ENCODE data around the gene PDPK1. TPM values are rescaled to one million over a fixed set of nuclear protein-coding genes. Genes with fewer than 3 reads are reported as not detected.

The PDPK1 gene
- total RNA-seq, 1 experiment from 2014 or later, result 57.4 TPM

GRCh38 chr16:2497116-2497630 is 40.6 kb upstream of the PDPK1 start:
- TF ChIP-seq CTCF (IDR thresholded peaks at IDR 0.05; ENCODE audit: unreplicated experiment), result no peak
- peaks cover 5% of the 10 kb centered on the region for H3K36me3 Mint-ChIP-seq (ENCODE audit: insufficient read depth, unreplicated experiment)
- H3K4me1 Mint-ChIP-seq (ENCODE audit: low read depth, unreplicated experiment), result no peaks in the 10 kb centered on the region
- intact Hi-C loops (cut with micrococcal nuclease; ENCODE audit: unreplicated experiment), result no loop called here
- CTCF ChIA-PET, result no interaction called here
- H3K9me3 Mint-ChIP-seq (ENCODE audit: low read depth, unreplicated experiment), result no peaks in the 10 kb centered on the region
- BruUV-seq (replicated peaks), result no TSS peak
- no peak for DNase-seq
- H3K27me3 Mint-ChIP-seq (ENCODE audit: unreplicated experiment), result no peaks in the 10 kb centered on the region
- no peak overlapping the region for H3K27ac Mint-ChIP-seq (ENCODE audit: unreplicated experiment)
- H3K4me3 Mint-ChIP-seq (ENCODE audit: low read depth, unreplicated experiment), result no peak overlapping the region

GRCh38 chr16:2497695-2498484 is 39.9 kb upstream of the PDPK1 start:
- peaks cover 6% of the 10 kb centered on the region for H3K36me3 Mint-ChIP-seq (ENCODE audit: insufficient read depth, unreplicated experiment)
- H3K27ac Mint-ChIP-seq (ENCODE audit: unreplicated experiment), result no peak overlapping the region
- no peak for TF ChIP-seq CTCF (IDR thresholded peaks at IDR 0.05; ENCODE audit: unreplicated experiment)
- CTCF ChIA-PET, result no interaction called here
- H3K4me3 Mint-ChIP-seq (ENCODE audit: low read depth, unreplicated experiment), result no peak overlapping the region
- no peaks in the 10 kb centered on the region for H3K4me1 Mint-ChIP-seq (ENCODE audit: low read depth, unreplicated experiment)
- intact Hi-C loops (cut with micrococcal nuclease; ENCODE audit: unreplicated experiment), result no loop called here
- no peak for DNase-seq
- no TSS peak for BruUV-seq (replicated peaks)
- no peaks in the 10 kb centered on the region for H3K27me3 Mint-ChIP-seq (ENCODE audit: unreplicated experiment)
- H3K9me3 Mint-ChIP-seq (ENCODE audit: low read depth, unreplicated experiment), result no peaks in the 10 kb centered on the region

- H3K27me3 Mint-ChIP-seq (ENCODE audit: unreplicated experiment), result no peaks in the 10 kb centered on the region
- no TSS peak for BruUV-seq (replicated peaks)
- H3K4me3 Mint-ChIP-seq (ENCODE audit: low read depth, unreplicated experiment), result no peak overlapping the region
- peaks cover 6% of the 10 kb centered on the region for H3K36me3 Mint-ChIP-seq (ENCODE audit: insufficient read depth, unreplicated experiment)
- no peak overlapping the region for H3K27ac Mint-ChIP-seq (ENCODE audit: unreplicated experiment)
- no peak for TF ChIP-seq CTCF (IDR thresholded peaks at IDR 0.05; ENCODE audit: unreplicated experiment)
- no peak for DNase-seq
- no peaks in the 10 kb centered on the region for H3K9me3 Mint-ChIP-seq (ENCODE audit: low read depth, unreplicated experiment)
- H3K4me1 Mint-ChIP-seq (ENCODE audit: low read depth, unreplicated experiment), result no peaks in the 10 kb centered on the region
- CTCF ChIA-PET, result no interaction called here
- intact Hi-C loops (cut with micrococcal nuclease; ENCODE audit: unreplicated experiment), result no loop called here
Measured at GRCh38 chr16:2498531-2499253, 39.1 kb upstream of the PDPK1 start.

GRCh38 chr16:2499454-2499853 is 38.4 kb upstream of the PDPK1 start:
- intact Hi-C loops (cut with micrococcal nuclease; ENCODE audit: unreplicated experiment), result no loop called here
- no peak for TF ChIP-seq CTCF (IDR thresholded peaks at IDR 0.05; ENCODE audit: unreplicated experiment)
- CTCF ChIA-PET, result no interaction called here
- Mint-ChIP-seq H3K4me3 (ENCODE audit: low read depth, unreplicated experiment) (no peak overlapping the region), H3K9me3 (ENCODE audit: low read depth, unreplicated experiment) (no peaks in the 10 kb centered on the region), H3K27me3 (ENCODE audit: unreplicated experiment) (no peaks in the 10 kb centered on the region), H3K4me1 (ENCODE audit: low read depth, unreplicated experiment) (no peaks in the 10 kb centered on the region), H3K27ac (ENCODE audit: unreplicated experiment) (no peak overlapping the region), H3K36me3 (ENCODE audit: insufficient read depth, unreplicated experiment) (peaks cover 6% of the 10 kb centered on the region)
- no peak for DNase-seq
- BruUV-seq (replicated peaks), result no TSS peak
